Renal cortex interstitium (tissue), 15 donors: ENCODE data around the gene ARX. TPM values are rescaled to one million over a fixed set of nuclear protein-coding genes. Genes with fewer than 3 reads are reported as not detected.

Experiments used
- DNase-seq, 11 donors: peaks; one replicate each; pipeline ENCODE4 v3.0.0-alpha.2; 2013; ENCODE audit warnings: low read depth in 9 of 11, low spot score in 4 of 11; ENCODE audit errors: extremely low read depth in 1 of 11
- long read RNA-seq, 16 experiments: transcript quantifications; one replicate each; lab custom pipeline, GENCODE V29; 2026
- polyA plus RNA-seq, 3 donors: library from polyadenylated mRNA; unstranded; fragments of 120-200 nt; gene quantifications; one replicate each; pipeline ENCODE4 v1.2.1, GENCODE V29; 2013; ENCODE audit not compliant: insufficient read length in 3 of 3

ARX gene
- polyA plus RNA-seq: not detected
- long read RNA-seq, donor 1: 0 reads
- long read RNA-seq, donor 2: 0 reads
- long read RNA-seq, donor 3: 0 reads
- long read RNA-seq, donor 4: 0 reads
- long read RNA-seq, donor 5: 0 reads
- long read RNA-seq, donor 6: 0 reads
- long read RNA-seq, donor 7: 0 reads
- long read RNA-seq, donor 8: 0 reads
- long read RNA-seq, donor 9: 0 reads
- long read RNA-seq, donor 10: 0 reads
- long read RNA-seq, donor 11: 0 reads
- long read RNA-seq, donor 12: 0 reads
- long read RNA-seq, donor 13: 0 reads
- long read RNA-seq, donor 14: 0 reads
- long read RNA-seq, donor 15: 0 reads
- long read RNA-seq, donor 16: 0 reads

- DNase-seq: peak in 7 of 11 donors; percentile 24 to 59 (median 50)
These were observed at the start of gene ARX for GRCh38 chrX:25015486-25016360. ARX (minus strand) TSS chrX:25015965; CDS start chrX:25015737, 228 bp downstream.

- DNase-seq: no peak
These were observed 43.5 kb upstream of the ARX start for GRCh38 chrX:25059273-25059672.

GRCh38 chrX:25052798-25053534 is 37.2 kb upstream of the ARX start:
- DNase-seq: no peak

- DNase-seq: no peak
These were observed 34.2 kb upstream of the ARX start for GRCh38 chrX:25049971-25050370.

GRCh38 chrX:25049357-25049756 is 33.6 kb upstream of the ARX start:
- DNase-seq: no peak

GRCh38 chrX:25048178-25048577 is 32.4 kb upstream of the ARX start:
- DNase-seq: no peak

GRCh38 chrX:25043192-25043591 is 27.4 kb upstream of the ARX start:
- no peak for DNase-seq

- DNase-seq: no peak
These were observed 23.3 kb upstream of the ARX start for GRCh38 chrX:25039036-25039435.

- no peak for DNase-seq
These were observed 19.1 kb upstream of the ARX start for GRCh38 chrX:25034889-25035288.

- DNase-seq: no peak
These were observed 13.6 kb upstream of the ARX start for GRCh38 chrX:25029288-25029825.

- no peak for DNase-seq
These were observed 13.0 kb upstream of the ARX start for GRCh38 chrX:25028726-25029125.

- DNase-seq: no peak
These were observed 10.8 kb upstream of the ARX start for GRCh38 chrX:25026576-25026975.

GRCh38 chrX:25025615-25026014 is 9.8 kb upstream of the ARX start:
- DNase-seq: no peak

- DNase-seq: no peak
These were observed 8.1 kb upstream of the ARX start for GRCh38 chrX:25023908-25024307.

GRCh38 chrX:25022499-25023325 is 6.9 kb upstream of the ARX start:
- DNase-seq: no peak

GRCh38 chrX:25020905-25021449 is 5.2 kb upstream of the ARX start:
- no peak for DNase-seq

GRCh38 chrX:25020391-25020904 is 4.7 kb upstream of the ARX start:
- DNase-seq: no peak
